ENCODE measurements around the gene ELF5.

The ELF5 gene

DNA sequence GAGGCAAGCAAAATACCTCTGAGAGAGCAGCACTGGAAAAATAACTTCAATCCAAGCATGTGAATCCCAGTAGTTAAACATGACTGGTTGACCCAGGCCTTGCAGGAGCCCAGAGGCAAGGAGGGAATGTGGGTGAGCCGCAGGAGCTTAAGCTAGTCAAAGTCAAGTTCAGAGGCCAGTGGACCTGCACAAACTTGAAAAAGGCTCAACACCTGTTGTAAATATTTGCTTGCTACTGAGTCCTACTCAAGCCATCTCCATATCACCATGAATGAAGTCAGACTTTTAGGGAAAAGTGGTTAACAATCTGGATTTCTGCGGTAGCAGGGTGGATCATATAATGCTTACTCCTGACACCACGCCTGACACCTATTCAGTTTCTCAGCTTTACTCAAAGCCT is 79.7 kb downstream of the ELF5 start:
- peaks cover 3% of the 10 kb centered on the region for H3K27me3 ChIP-seq (ENCODE audit: insufficient read depth, low read length, poor library complexity)
- ATAC-seq (ENCODE audit: insufficient read depth, low read depth) (no peak), DNase-seq (no peak)
- no peak overlapping the region for H3K4me2 ChIP-seq (ENCODE audit: insufficient read depth, low read length)
- H4K20me1 ChIP-seq (ENCODE audit: insufficient read depth, low read length) = no peaks in the 10 kb centered on the region
- H3K79me2 ChIP-seq (ENCODE audit: insufficient read depth, low read length) = no peaks in the 10 kb centered on the region
- no peaks in the 10 kb centered on the region for H3K36me3 ChIP-seq (ENCODE audit: insufficient read depth, low read length)
- TF ChIP-seq EZH2 (IDR thresholded peaks at IDR 0.05; ENCODE audit: borderline replicate concordance, low read depth, low read length, severe bottlenecking) (no peak), CTCF (IDR thresholded peaks at IDR 0.05; ENCODE audit: borderline replicate concordance, extremely low read depth, low read length, poor library complexity, severe bottlenecking) (no peak)
- no peak overlapping the region for H3K27ac ChIP-seq (ENCODE audit: low read length)
- H3K4me1 ChIP-seq (ENCODE audit: insufficient read depth, low read length) = peaks cover 11% of the 10 kb centered on the region
- H3K9me3 ChIP-seq (ENCODE audit: insufficient read depth, low read length, severe bottlenecking) = no peaks in the 10 kb centered on the region
- no peak overlapping the region for H3K4me3 ChIP-seq (ENCODE audit: low read depth in 1 of 2, low read length in 2 of 2)
- H3K9ac ChIP-seq (ENCODE audit: low read depth, low read length) = no peak overlapping the region
- H2AFZ ChIP-seq (ENCODE audit: low read depth, low read length) = no peak overlapping the region

DNA sequence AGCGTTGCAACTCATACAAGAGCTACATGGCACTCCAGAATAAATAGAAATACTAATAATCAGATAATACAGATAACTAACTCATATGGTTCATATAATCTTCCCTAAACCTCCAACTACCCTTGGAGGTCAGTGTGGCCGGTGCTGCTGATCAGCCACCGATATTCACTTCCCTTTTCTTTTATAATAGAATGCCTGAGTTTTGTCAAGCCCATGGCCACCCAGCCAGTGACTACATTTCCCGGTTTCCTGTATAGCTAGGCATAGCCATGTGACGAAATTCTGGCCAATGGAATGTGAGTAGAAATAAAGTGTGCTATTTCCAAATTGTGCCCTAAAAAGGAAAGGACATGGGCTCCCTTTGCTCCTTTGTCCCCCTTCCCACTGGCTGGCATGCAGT is 80.8 kb downstream of the ELF5 start:
- H2AFZ ChIP-seq (ENCODE audit: low read depth, low read length) = no peak overlapping the region
- H3K9ac ChIP-seq (ENCODE audit: low read depth, low read length) = no peak overlapping the region
- TF ChIP-seq CTCF (IDR thresholded peaks at IDR 0.05; ENCODE audit: borderline replicate concordance, extremely low read depth, low read length, poor library complexity, severe bottlenecking) = no peak
- TF ChIP-seq EZH2 (IDR thresholded peaks at IDR 0.05; ENCODE audit: borderline replicate concordance, low read depth, low read length, severe bottlenecking) = no peak
- ATAC-seq (ENCODE audit: insufficient read depth, low read depth) (no peak), DNase-seq (no peak)
- H3K4me2 ChIP-seq (ENCODE audit: insufficient read depth, low read length) = no peak overlapping the region
- H3K4me3 ChIP-seq (ENCODE audit: low read depth in 1 of 2, low read length in 2 of 2) = no peak overlapping the region
- no peaks in the 10 kb centered on the region for H3K36me3 ChIP-seq (ENCODE audit: insufficient read depth, low read length)
- no peak overlapping the region for H3K27ac ChIP-seq (ENCODE audit: low read length)
- no peaks in the 10 kb centered on the region for H3K79me2 ChIP-seq (ENCODE audit: insufficient read depth, low read length)
- no peaks in the 10 kb centered on the region for H4K20me1 ChIP-seq (ENCODE audit: insufficient read depth, low read length)
- H3K27me3 ChIP-seq (ENCODE audit: insufficient read depth, low read length, poor library complexity) = peaks cover 3% of the 10 kb centered on the region
- peaks cover 5% of the 10 kb centered on the region for H3K4me1 ChIP-seq (ENCODE audit: insufficient read depth, low read length)
- H3K9me3 ChIP-seq (ENCODE audit: insufficient read depth, low read length, severe bottlenecking) = no peaks in the 10 kb centered on the region

GRCh38 chr11:34431979-34432378 is 81.6 kb downstream of the ELF5 start:
- Histone ChIP-seq H3K9ac (ENCODE audit: low read depth, low read length) (no peak overlapping the region), H3K27ac (ENCODE audit: low read length) (no peak overlapping the region), H4K20me1 (ENCODE audit: insufficient read depth, low read length) (no peaks in the 10 kb centered on the region), H3K36me3 (ENCODE audit: insufficient read depth, low read length) (no peaks in the 10 kb centered on the region), H3K4me3 (ENCODE audit: low read depth in 1 of 2, low read length in 2 of 2) (no peak overlapping the region), H3K9me3 (ENCODE audit: insufficient read depth, low read length, severe bottlenecking) (no peaks in the 10 kb centered on the region), H3K4me1 (ENCODE audit: insufficient read depth, low read length) (no peaks in the 10 kb centered on the region), H2AFZ (ENCODE audit: low read depth, low read length) (no peak overlapping the region), H3K79me2 (ENCODE audit: insufficient read depth, low read length) (no peaks in the 10 kb centered on the region), H3K27me3 (ENCODE audit: insufficient read depth, low read length, poor library complexity) (peaks cover 11% of the 10 kb centered on the region), H3K4me2 (ENCODE audit: insufficient read depth, low read length) (no peak overlapping the region)
- ATAC-seq (ENCODE audit: insufficient read depth, low read depth) (no peak), DNase-seq (no peak)
- TF ChIP-seq CTCF (IDR thresholded peaks at IDR 0.05; ENCODE audit: borderline replicate concordance, extremely low read depth, low read length, poor library complexity, severe bottlenecking) (no peak), EZH2 (IDR thresholded peaks at IDR 0.05; ENCODE audit: borderline replicate concordance, low read depth, low read length, severe bottlenecking) (no peak)
